Right renal pelvis (tissue), 4 donors: ENCODE results near the gene TIMM50. TPM values are rescaled to one million over a fixed set of nuclear protein-coding genes. Genes with fewer than 3 reads are reported as not detected.
A peak's percentile ranks its signal among the peaks of the same experiment; 100 is the strongest.

Source experiments
- DNase-seq, 4 donors: peaks; one replicate each; pipeline ENCODE4 v3.0.0-alpha.2; 2013; ENCODE audit warnings: low read depth in 4 of 4, low spot score in 3 of 4, missing footprints in 1 of 4
- polyA plus RNA-seq, 4 donors: library from polyadenylated mRNA; unstranded; fragments of 120-200 nt; gene quantifications; one replicate each; pipeline ENCODE4 v1.2.1, GENCODE V29; 2013; ENCODE audit not compliant: insufficient read length in 4 of 4

TIMM50 gene
- polyA plus RNA-seq, 4 donors: 69.7 to 81.3 (median 73.9) TPM

- no peak for DNase-seq
Measured at GRCh38 chr19:39524495-39524894, 43.9 kb downstream of the TIMM50 start.

DNA sequence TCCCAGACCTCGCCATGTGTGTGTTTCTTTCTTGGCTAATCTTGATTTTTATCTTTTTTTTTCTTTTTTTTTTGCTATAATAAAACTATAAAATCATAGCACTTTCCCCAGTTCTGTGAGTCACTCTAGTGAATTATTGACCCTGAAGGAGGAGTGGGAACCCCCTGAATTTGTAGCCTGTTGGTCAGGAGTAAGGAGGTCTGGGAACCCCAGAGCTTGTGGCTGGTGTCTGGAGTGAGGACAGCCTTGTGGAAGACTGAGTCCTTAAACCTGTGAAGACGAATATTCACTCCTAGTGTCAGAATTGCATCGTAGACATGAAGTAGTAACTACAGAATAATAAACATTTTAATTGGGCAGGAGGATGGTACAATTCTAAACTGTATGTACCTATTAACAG, 44.6 kb downstream of the TIMM50 start:
- DNase-seq: no peak

- no peak for DNase-seq
Measured at GRCh38 chr19:39531834-39532232, 51.2 kb downstream of the TIMM50 start.

- DNase-seq: peak; percentile 95 to 100 (median 95)
Measured at GRCh38 chr19:39532233-39533002, 51.8 kb downstream of the TIMM50 start, which contains the start of gene EID2B. TSS of gene EID2B (minus strand) at chr19:39532852. CDS start at chr19:39532802, 50 bp downstream.

GRCh38 chr19:39533003-39533512, 52.4 kb downstream of the TIMM50 start:
- DNase-seq: no peak

GRCh38 chr19:39533791-39534190, 53.2 kb downstream of the TIMM50 start:
- no peak for DNase-seq

DNA sequence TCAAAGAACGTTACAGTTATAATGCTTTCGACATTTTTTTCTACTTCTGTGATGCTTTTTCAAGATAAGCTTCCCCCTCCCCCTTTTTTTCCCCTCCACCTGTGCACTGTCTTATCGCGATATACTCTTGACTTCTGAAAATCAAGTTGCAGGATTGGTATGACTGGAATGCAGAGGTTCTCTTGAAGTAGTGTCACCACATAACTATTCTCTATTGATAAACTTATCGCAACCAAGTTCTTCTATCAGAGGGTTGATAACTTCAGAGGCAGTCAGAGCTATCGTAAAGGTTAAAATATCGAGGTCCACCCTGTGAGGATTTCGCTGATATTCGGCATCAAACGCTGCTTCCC, 58.5 kb downstream of the TIMM50 start:
- DNase-seq: no peak

GRCh38 chr19:39539518-39540332, 59.1 kb downstream of the TIMM50 start, which contains the start of gene EID2:
TSS of gene EID2 (minus strand) at chr19:39540161. CDS start at chr19:39540079, 82 bp downstream.
- peak; percentile 88 to 93 (median 90) for DNase-seq

DNA sequence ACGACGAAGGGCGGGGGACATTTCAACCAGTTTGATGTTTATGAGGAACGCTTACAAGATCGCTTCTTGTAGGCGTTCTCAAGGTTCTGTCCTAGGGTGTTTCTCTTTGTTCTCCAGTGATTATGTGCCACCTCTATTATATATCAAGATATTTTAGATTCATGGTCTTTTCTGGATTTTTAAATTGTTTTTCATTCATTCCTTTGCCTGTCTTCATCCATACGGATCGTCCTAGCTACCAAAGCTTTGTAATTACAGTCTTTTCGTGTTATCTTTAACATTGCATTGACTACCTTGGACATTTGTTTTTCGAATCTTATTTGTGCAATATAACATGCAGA, 59.7 kb downstream of the TIMM50 start:
- DNase-seq: no peak

Other genes starting within 250 kb of the TIMM50 start
- under 1 TPM in 1 of 4 donors, not detected in 3; 0.10 TPM for gene IFNL3, start 235.8 kb upstream of the TIMM50 start, polyA plus RNA-seq
- gene IFNL4, start 232.0 kb upstream of the TIMM50 start, polyA plus RNA-seq: under 1 TPM in 2 of 4 donors, not detected in 2; 0.14 to 0.17 TPM
- gene IFNL2, start 212.4 kb upstream of the TIMM50 start, polyA plus RNA-seq: not detected
- not detected for gene IFNL1, start 184.4 kb upstream of the TIMM50 start, polyA plus RNA-seq
- gene LRFN1, start 160.0 kb upstream of the TIMM50 start, polyA plus RNA-seq: 1 to 10 TPM; 1.4 to 2.5 (median 1.7) TPM
- 10 to 100 TPM; 24.6 to 29.2 (median 25.3) TPM for gene GMFG, start 144.8 kb upstream of the TIMM50 start, polyA plus RNA-seq
- 100 to 1,000 TPM; 106 to 136 (median 107) TPM for gene SAMD4B, start 138.4 kb upstream of the TIMM50 start, polyA plus RNA-seq
- gene PAF1, start 89.7 kb upstream of the TIMM50 start, polyA plus RNA-seq: 10 to 100 TPM; 66.5 to 70.6 (median 68.6) TPM
- gene MED29, start 89.5 kb upstream of the TIMM50 start, polyA plus RNA-seq: 10 to 100 TPM; 41.5 to 48.2 (median 43.1) TPM
- 10 to 100 TPM; 20.3 to 59.1 (median 38.2) TPM for gene ZFP36, start 74.0 kb upstream of the TIMM50 start, polyA plus RNA-seq
- gene PLEKHG2, start 68.2 kb upstream of the TIMM50 start, polyA plus RNA-seq: 10 to 100 TPM; 62.9 to 89.6 (median 84.1) TPM
- gene RPS16, start 44.9 kb upstream of the TIMM50 start, polyA plus RNA-seq: 1,000 to 10,000 TPM; 1,088 to 1,343 (median 1,270) TPM
- 100 to 1,000 TPM; 124 to 139 (median 138) TPM for gene SUPT5H, start 35.3 kb upstream of the TIMM50 start, polyA plus RNA-seq
- under 1 TPM; 0.48 to 0.78 (median 0.65) TPM for gene DLL3, start 18.1 kb downstream of the TIMM50 start, polyA plus RNA-seq
- gene SELENOV, start 34.3 kb downstream of the TIMM50 start, polyA plus RNA-seq: 1 to 10 TPM; 4.0 to 8.3 (median 6.2) TPM
- 1 to 10 TPM; 3.7 to 5.1 (median 4.3) TPM for gene EID2B, start 52.0 kb downstream of the TIMM50 start, polyA plus RNA-seq
- gene EID2, start 59.3 kb downstream of the TIMM50 start, polyA plus RNA-seq: 10 to 100 TPM; 20.7 to 25.4 (median 22.6) TPM
- gene LGALS13, start 121.7 kb downstream of the TIMM50 start, polyA plus RNA-seq: not detected
- gene LGALS16, start 175.1 kb downstream of the TIMM50 start, polyA plus RNA-seq: not detected
- not detected for gene LGALS14, start 223.6 kb downstream of the TIMM50 start, polyA plus RNA-seq